GM12872 (cell line): ENCODE data around the gene CFDP1.

Source experiments
- CTCF ChIP-seq: IDR thresholded peaks from 3 replicates; pipeline ENCODE4 v1.5.1; 2011; ENCODE audit warnings: low read depth, mild to moderate bottlenecking, low read length, moderate library complexity; ENCODE audit not compliant: insufficient read depth

CFDP1 gene

GRCh38 chr16:75329943-75330342, 103.4 kb downstream of the CFDP1 start:
- no peak for TF ChIP-seq CTCF

- TF ChIP-seq CTCF: no peak
These were observed 107.0 kb downstream of the CFDP1 start for GRCh38 chr16:75326333-75326732.

GRCh38 chr16:75323933-75324332, 109.4 kb downstream of the CFDP1 start:
- no peak for TF ChIP-seq CTCF

GRCh38 chr16:75323198-75323597, 110.1 kb downstream of the CFDP1 start:
- no peak for TF ChIP-seq CTCF

GRCh38 chr16:75322740-75323139, 110.6 kb downstream of the CFDP1 start:
- no peak for TF ChIP-seq CTCF

- TF ChIP-seq CTCF: no peak
These were observed 112.9 kb downstream of the CFDP1 start for GRCh38 chr16:75320435-75320834.

- TF ChIP-seq CTCF: no peak
These were observed 113.5 kb downstream of the CFDP1 start for GRCh38 chr16:75319513-75320411.
